ENCODE data around the gene SDCBP2. TPM values are rescaled to one million over a fixed set of nuclear protein-coding genes. Genes with fewer than 3 reads are reported as not detected.

Gene SDCBP2
- polyA plus RNA-seq, 1 of the 3 experiments (the other 2 are of a cell fraction): 3.0 TPM

- DNase-seq: no peak
- Histone ChIP-seq H3K4me3 (ENCODE audit: low read depth in 2 of 2, low read length in 1 of 2) (no peak overlapping the region), H3K36me3 (replicated peaks in 1 of 2; ENCODE audit: control insufficient read depth in 1 of 2, insufficient read depth in 2 of 2, low read length in 1 of 2) (no peaks in the 10 kb centered on the region), H3K4me2 (no peak overlapping the region), H3K4me1 (ENCODE audit: control insufficient read depth in 1 of 2, insufficient read depth in 2 of 2, low read depth in 1 of 2, low read length in 1 of 2) (peaks cover 18 to 27% of the 10 kb centered on the region in 2 experiments), H3K79me2 (ENCODE audit: insufficient read depth) (peaks cover 13% of the 10 kb centered on the region), H3K9me3 (no peaks in the 10 kb centered on the region), H3K27ac (ENCODE audit: low read depth in 2 of 2, low read length in 1 of 2) (no peak overlapping the region), H2AFZ (ENCODE audit: low read depth) (no peak overlapping the region), H3F3A (replicated peaks; ENCODE audit: insufficient read depth) (peaks cover 17% of the 10 kb centered on the region), H3K9me2 (no peaks in the 10 kb centered on the region), H3K9ac (no peak overlapping the region), H4K20me1 (ENCODE audit: insufficient read depth) (no peaks in the 10 kb centered on the region; the same call in 1 of the 2 replicates), H3K27me3 (ENCODE audit: insufficient read depth) (no peaks in the 10 kb centered on the region)
- 59% methylated on average over 4 of the region's 4 CpGs for WGBS (ENCODE audit: low lambda C conversion rate)
- no peak for TF ChIP-seq TCF12 (IDR thresholded peaks at IDR 0.05)
- no peak for TF ChIP-seq JUND (IDR thresholded peaks at IDR 0.05)
- TF ChIP-seq YY1 (IDR thresholded peaks at IDR 0.05; ENCODE audit: low read depth): no peak
- no peak for TF ChIP-seq MEF2A (IDR thresholded peaks at IDR 0.05; ENCODE audit: borderline replicate concordance, low read depth)
- TF ChIP-seq TAF1 (IDR thresholded peaks at IDR 0.05; ENCODE audit: borderline replicate concordance, low read depth, low read length): no peak
- no peak for TF ChIP-seq FOXM1 (IDR thresholded peaks at IDR 0.05; ENCODE audit: low read depth)
- TF ChIP-seq EZH2phosphoT487 (IDR thresholded peaks at IDR 0.05; ENCODE audit: borderline replicate concordance, low read depth): no peak
- TF ChIP-seq RAD21 (IDR thresholded peaks at IDR 0.05; ENCODE audit: low read length): no peak
- TF ChIP-seq EP300 (IDR thresholded peaks at IDR 0.05; ENCODE audit: borderline replicate concordance in 1 of 2, low read depth in 1 of 2, low read length in 1 of 2): no peak
- TF ChIP-seq RFX5 (IDR thresholded peaks at IDR 0.05; ENCODE audit: low read length): no peak
- TF ChIP-seq USF2 (IDR thresholded peaks at IDR 0.05; ENCODE audit: borderline replicate concordance, low read depth, low read length): no peak
- TF ChIP-seq GABPA (IDR thresholded peaks at IDR 0.05; ENCODE audit: low read depth): no peak
- POLR2A ChIA-PET: no interaction called here
- CTCF ChIA-PET: interaction anchor here (1.3 to 1.4 kb wide), 2 partner anchors 116 to 145 kb away, joined by 4 to 5 read pairs; partner anchors contain the start of gene NSFL1C
Observed at GRCh38 chr20:1321654-1321939, 7.3 kb downstream of the SDCBP2 start.

- Histone ChIP-seq H3K4me1 (ENCODE audit: control insufficient read depth in 1 of 2, insufficient read depth in 2 of 2, low read depth in 1 of 2, low read length in 1 of 2) (peaks cover 13 to 24% of the 10 kb centered on the region in 2 experiments), H3K9me3 (no peaks in the 10 kb centered on the region), H3K4me2 (no peak overlapping the region), H3K27ac (ENCODE audit: low read depth in 2 of 2, low read length in 1 of 2) (no peak overlapping the region), H3K79me2 (ENCODE audit: insufficient read depth) (peaks cover 8% of the 10 kb centered on the region), H4K20me1 (ENCODE audit: insufficient read depth) (no peaks in the 10 kb centered on the region), H3F3A (replicated peaks; ENCODE audit: insufficient read depth) (peaks cover 17% of the 10 kb centered on the region), H3K36me3 (replicated peaks in 1 of 2; ENCODE audit: control insufficient read depth in 1 of 2, insufficient read depth in 2 of 2, low read length in 1 of 2) (no peaks in the 10 kb centered on the region), H3K9me2 (no peaks in the 10 kb centered on the region), H2AFZ (ENCODE audit: low read depth) (no peak overlapping the region), H3K9ac (no peak overlapping the region), H3K4me3 (ENCODE audit: low read depth in 2 of 2, low read length in 1 of 2) (no peak overlapping the region), H3K27me3 (ENCODE audit: insufficient read depth) (no peaks in the 10 kb centered on the region)
- DNase-seq: no peak
- WGBS (ENCODE audit: low lambda C conversion rate): 78% methylated on average over 17 of the region's 17 CpGs
- CTCF ChIA-PET: interaction anchor here (1.3 to 1.4 kb wide), 2 partner anchors 116 to 145 kb away, joined by 4 to 5 read pairs; partner anchors contain the start of gene NSFL1C
- POLR2A ChIA-PET: no interaction called here
- TF ChIP-seq FOSL2 (IDR thresholded peaks at IDR 0.05; ENCODE audit: borderline replicate concordance, low read depth): no peak
- no peak for TF ChIP-seq MXI1 (IDR thresholded peaks at IDR 0.05; ENCODE audit: low read depth, low read length)
- TF ChIP-seq GABPA (IDR thresholded peaks at IDR 0.05; ENCODE audit: low read depth): no peak
- no peak for TF ChIP-seq IRF3 (IDR thresholded peaks at IDR 0.05; ENCODE audit: low read depth, low read length)
- TF ChIP-seq SIN3A (IDR thresholded peaks at IDR 0.05; ENCODE audit: borderline replicate concordance, low read depth, low read length): no peak
- no peak for TF ChIP-seq NRF1 (IDR thresholded peaks at IDR 0.05; ENCODE audit: low read depth, low read length)
- TF ChIP-seq TEAD4 (IDR thresholded peaks at IDR 0.05; ENCODE audit: borderline replicate concordance, insufficient read depth): no peak
- no peak for TF ChIP-seq JUND (IDR thresholded peaks at IDR 0.05)
- TF ChIP-seq RFX5 (IDR thresholded peaks at IDR 0.05; ENCODE audit: low read length): no peak
- no peak for TF ChIP-seq MAX (IDR thresholded peaks at IDR 0.05; ENCODE audit: low read depth)
Observed at GRCh38 chr20:1320902-1321653, 7.9 kb downstream of the SDCBP2 start.
